ENCODE measurements around the gene NEDD9. TPM values are rescaled to one million over a fixed set of nuclear protein-coding genes. Genes with fewer than 3 reads are reported as not detected.

Gene NEDD9
- total RNA-seq, 1 donor from 2014 or later, result 194 TPM

GRCh38 chr6:11258260-11259237 is 26.1 kb upstream of the NEDD9 start:
- H3K27me3 ChIP-seq, result no peaks in the 10 kb centered on the region
- no peak for DNase-seq
- intact Hi-C loops (cut with DNase I), result no loop called here
- peak overlapping the region; percentile 25 for H3K27ac ChIP-seq
- H3K4me1 ChIP-seq, result peaks cover 31% of the 10 kb centered on the region
- TF ChIP-seq CTCF (IDR thresholded peaks at IDR 0.05), result no peak
- no peak overlapping the region for H3K4me3 ChIP-seq
- peak; percentile 71 for ATAC-seq
- H3K9me3 ChIP-seq, result no peaks in the 10 kb centered on the region
- no peaks in the 10 kb centered on the region for H3K36me3 ChIP-seq

- Histone ChIP-seq H3K27ac (no peak overlapping the region), H3K36me3 (no peaks in the 10 kb centered on the region), H3K27me3 (no peaks in the 10 kb centered on the region), H3K4me3 (no peak overlapping the region), H3K4me1 (peaks cover 36% of the 10 kb centered on the region), H3K9me3 (no peaks in the 10 kb centered on the region)
- TF ChIP-seq CTCF (IDR thresholded peaks at IDR 0.05), result no peak
- no peak for ATAC-seq
- no peak for DNase-seq
- intact Hi-C loops (cut with DNase I), result no loop called here
These were observed 23.1 kb upstream of the NEDD9 start for GRCh38 chr6:11255610-11256009.

- Histone ChIP-seq H3K27ac (no peak overlapping the region), H3K4me1 (peaks cover 30% of the 10 kb centered on the region), H3K27me3 (no peaks in the 10 kb centered on the region), H3K9me3 (no peaks in the 10 kb centered on the region), H3K4me3 (no peak overlapping the region), H3K36me3 (no peaks in the 10 kb centered on the region)
- no peak for TF ChIP-seq CTCF (IDR thresholded peaks at IDR 0.05)
- ATAC-seq (no peak), DNase-seq (no peak)
- intact Hi-C loops (cut with DNase I), result no loop called here
These were observed 21.1 kb upstream of the NEDD9 start for GRCh38 chr6:11253594-11253993.

GRCh38 chr6:11251553-11252360 is 19.3 kb upstream of the NEDD9 start:
- H3K4me1 ChIP-seq, result peaks cover 25% of the 10 kb centered on the region
- H3K4me3 ChIP-seq, result no peak overlapping the region
- peak; percentile 69 for ATAC-seq
- H3K36me3 ChIP-seq, result no peaks in the 10 kb centered on the region
- no peaks in the 10 kb centered on the region for H3K27me3 ChIP-seq
- peak overlapping the region; percentile 59 for H3K27ac ChIP-seq
- intact Hi-C loops (cut with DNase I), result no loop called here
- no peak for DNase-seq
- H3K9me3 ChIP-seq, result no peaks in the 10 kb centered on the region
- no peak for TF ChIP-seq CTCF (IDR thresholded peaks at IDR 0.05)

GRCh38 chr6:11250108-11250507 is 17.6 kb upstream of the NEDD9 start:
- intact Hi-C loops (cut with DNase I), result no loop called here
- no peak for ATAC-seq
- H3K4me3 ChIP-seq, result no peak overlapping the region
- no peaks in the 10 kb centered on the region for H3K9me3 ChIP-seq
- no peak for TF ChIP-seq CTCF (IDR thresholded peaks at IDR 0.05)
- H3K27me3 ChIP-seq, result no peaks in the 10 kb centered on the region
- H3K27ac ChIP-seq, result no peak overlapping the region
- H3K36me3 ChIP-seq, result no peaks in the 10 kb centered on the region
- peaks cover 25% of the 10 kb centered on the region for H3K4me1 ChIP-seq
- DNase-seq, result no peak
